Measurements from ENCODE around the gene SLC15A4.
"Not testable (repeated sequence)": the region's sequence is repeated elsewhere in the genome, so short reads cannot be mapped to it uniquely, and the experiment has no call there.

Gene SLC15A4

GRCh38 chr12:128815779-128816642 lies 7.7 kb downstream of the SLC15A4 start:
- Mint-ChIP-seq H3K4me1 (ENCODE audit: low read depth in 2 of 2) (peaks cover 61 to 75% of the 10 kb centered on the region in 2 donors), H3K9me3 (no peaks in the 10 kb centered on the region), H3K27ac (peak overlapping the region; percentile 59 to 96), H3K27me3 (no peaks in the 10 kb centered on the region), H3K36me3 (ENCODE audit: insufficient read depth) (peaks cover 34% of the 10 kb centered on the region), H3K4me3 (peak overlapping the region in 1 of 2 donors; percentile 3)
- DNase-seq: no peak
- ATAC-seq (replicated peaks): no peak

GRCh38 chr12:128814411-128815261 lies 9.1 kb downstream of the SLC15A4 start:
- Mint-ChIP-seq H3K27ac (peak overlapping the region; percentile 57 to 96), H3K27me3 (no peaks in the 10 kb centered on the region), H3K9me3 (no peaks in the 10 kb centered on the region), H3K4me1 (ENCODE audit: low read depth in 2 of 2) (peaks cover 64 to 79% of the 10 kb centered on the region in 2 donors), H3K4me3 (peak overlapping the region in 1 of 2 donors; percentile 8), H3K36me3 (ENCODE audit: insufficient read depth) (peaks cover 39% of the 10 kb centered on the region)
- DNase-seq (no peak), ATAC-seq (replicated peaks) (no peak)

GRCh38 chr12:128813883-128814282 lies 9.9 kb downstream of the SLC15A4 start:
- DNase-seq: no peak
- peak; percentile 12 for ATAC-seq (replicated peaks)
- H3K27ac Mint-ChIP-seq: peak overlapping the region; percentile 93 to 96
- no peak overlapping the region for H3K4me3 Mint-ChIP-seq
- no peaks in the 10 kb centered on the region for H3K27me3 Mint-ChIP-seq
- peaks cover 60 to 81% of the 10 kb centered on the region in 2 donors for H3K4me1 Mint-ChIP-seq (ENCODE audit: low read depth in 2 of 2)
- peaks cover 43% of the 10 kb centered on the region for H3K36me3 Mint-ChIP-seq (ENCODE audit: insufficient read depth)
- H3K9me3 Mint-ChIP-seq: no peaks in the 10 kb centered on the region

GRCh38 chr12:128813392-128813791 lies 10.4 kb downstream of the SLC15A4 start:
- Mint-ChIP-seq H3K36me3 (ENCODE audit: insufficient read depth) (peaks cover 48% of the 10 kb centered on the region), H3K4me1 (ENCODE audit: low read depth in 2 of 2) (peaks cover 59 to 81% of the 10 kb centered on the region in 2 donors), H3K4me3 (peak overlapping the region in 1 of 2 donors; percentile 22), H3K27me3 (no peaks in the 10 kb centered on the region), H3K9me3 (no peaks in the 10 kb centered on the region), H3K27ac (peak overlapping the region; percentile 93 to 96)
- ATAC-seq (replicated peaks) (no peak), DNase-seq (no peak)

GRCh38 chr12:128811806-128812205 lies 12.0 kb downstream of the SLC15A4 start:
- Mint-ChIP-seq H3K36me3 (ENCODE audit: insufficient read depth) (peaks cover 54% of the 10 kb centered on the region), H3K9me3 (no peaks in the 10 kb centered on the region), H3K27ac (peak overlapping the region; percentile 93 to 96), H3K4me3 (peak overlapping the region; percentile 84 to 86), H3K27me3 (no peaks in the 10 kb centered on the region), H3K4me1 (ENCODE audit: low read depth in 2 of 2) (peaks cover 47 to 77% of the 10 kb centered on the region in 2 donors)
- no peak for DNase-seq
- ATAC-seq (replicated peaks): peak; percentile 76

- H3K36me3 Mint-ChIP-seq (ENCODE audit: insufficient read depth): peaks cover 66% of the 10 kb centered on the region
- no peaks in the 10 kb centered on the region for H3K9me3 Mint-ChIP-seq
- H3K4me1 Mint-ChIP-seq (ENCODE audit: low read depth in 2 of 2): peaks cover 41 to 71% of the 10 kb centered on the region in 2 donors
These were observed 13.3 kb downstream of the SLC15A4 start for GRCh38 chr12:128810182-128811127.

GRCh38 chr12:128808651-128809050 lies 15.1 kb downstream of the SLC15A4 start:
- ATAC-seq (replicated peaks): no peak
- H3K36me3 Mint-ChIP-seq (ENCODE audit: insufficient read depth): peaks cover 77% of the 10 kb centered on the region

More at GRCh38 chr12:128810182-128811127, 13.3 kb downstream of the SLC15A4 start:
- peak overlapping the region; percentile 84 to 86 for H3K4me3 Mint-ChIP-seq
- DNase-seq (peak in 1 of 3 experiments; percentile 57), ATAC-seq (replicated peaks) (peak; percentile 71)
- H3K27me3 Mint-ChIP-seq: no peaks in the 10 kb centered on the region
- H3K27ac Mint-ChIP-seq: peak overlapping the region; percentile 93 to 96

GRCh38 chr12:128807161-128807724 lies 16.5 kb downstream of the SLC15A4 start:
- Mint-ChIP-seq H3K36me3 (ENCODE audit: insufficient read depth) (peaks cover 75% of the 10 kb centered on the region), H3K9me3 (no peaks in the 10 kb centered on the region), H3K4me3 (no peak overlapping the region), H3K27me3 (no peaks in the 10 kb centered on the region), H3K4me1 (ENCODE audit: low read depth in 2 of 2) (peaks cover 26 to 50% of the 10 kb centered on the region in 2 donors), H3K27ac (peak overlapping the region; percentile 19 to 20)
- no peak for DNase-seq
- ATAC-seq (replicated peaks): no peak

More at GRCh38 chr12:128808651-128809050, 15.1 kb downstream of the SLC15A4 start:
- no peaks in the 10 kb centered on the region for H3K27me3 Mint-ChIP-seq
- H3K4me3 Mint-ChIP-seq: no peak overlapping the region
- H3K4me1 Mint-ChIP-seq (ENCODE audit: low read depth in 2 of 2): peaks cover 31 to 57% of the 10 kb centered on the region in 2 donors
- DNase-seq: no peak
- no peaks in the 10 kb centered on the region for H3K9me3 Mint-ChIP-seq
- peak overlapping the region; percentile 74 to 96 for H3K27ac Mint-ChIP-seq

GRCh38 chr12:128806573-128806972 lies 17.2 kb downstream of the SLC15A4 start:
- no peak overlapping the region for H3K4me3 Mint-ChIP-seq
- H3K27ac Mint-ChIP-seq: peak overlapping the region; percentile 20 to 31
- DNase-seq: no peak
- H3K27me3 Mint-ChIP-seq: no peaks in the 10 kb centered on the region
- H3K36me3 Mint-ChIP-seq (ENCODE audit: insufficient read depth): peaks cover 70% of the 10 kb centered on the region
- H3K4me1 Mint-ChIP-seq (ENCODE audit: low read depth in 2 of 2): peaks cover 22 to 47% of the 10 kb centered on the region in 2 donors
- ATAC-seq (replicated peaks): no peak
- no peaks in the 10 kb centered on the region for H3K9me3 Mint-ChIP-seq

- H3K4me1 Mint-ChIP-seq (ENCODE audit: low read depth in 2 of 2): peaks cover 15 to 37% of the 10 kb centered on the region in 2 donors
- not testable (repeated sequence) for H3K9me3 Mint-ChIP-seq; H3K4me3 Mint-ChIP-seq; H3K27me3 Mint-ChIP-seq; H3K27ac Mint-ChIP-seq; ATAC-seq (replicated peaks); DNase-seq
- peaks cover 70% of the 10 kb centered on the region for H3K36me3 Mint-ChIP-seq (ENCODE audit: insufficient read depth)
These were observed 18.4 kb downstream of the SLC15A4 start for GRCh38 chr12:128805406-128805805.

- H3K4me1 Mint-ChIP-seq (ENCODE audit: low read depth in 2 of 2): peaks cover 12 to 36% of the 10 kb centered on the region in 2 donors
- no peak overlapping the region for H3K4me3 Mint-ChIP-seq
- no peak for DNase-seq
- no peaks in the 10 kb centered on the region for H3K27me3 Mint-ChIP-seq
- peaks cover 71% of the 10 kb centered on the region for H3K36me3 Mint-ChIP-seq (ENCODE audit: insufficient read depth)
- no peak for ATAC-seq (replicated peaks)
- H3K9me3 Mint-ChIP-seq: no peaks in the 10 kb centered on the region
- H3K27ac Mint-ChIP-seq: no peak overlapping the region
These were observed 19.0 kb downstream of the SLC15A4 start for GRCh38 chr12:128804762-128805161.

- ATAC-seq (replicated peaks) (no peak), DNase-seq (no peak)
- H3K9me3 Mint-ChIP-seq: no peaks in the 10 kb centered on the region
- no peaks in the 10 kb centered on the region for H3K27me3 Mint-ChIP-seq
- H3K4me1 Mint-ChIP-seq (ENCODE audit: low read depth in 2 of 2): peaks cover 15 to 28% of the 10 kb centered on the region in 2 donors
- peak overlapping the region in 1 of 2 donors; percentile 53 for H3K27ac Mint-ChIP-seq
- no peak overlapping the region for H3K4me3 Mint-ChIP-seq
- H3K36me3 Mint-ChIP-seq (ENCODE audit: insufficient read depth): peaks cover 77% of the 10 kb centered on the region
These were observed 20.0 kb downstream of the SLC15A4 start for GRCh38 chr12:128803788-128804187.
